GM04504 (cell line): ENCODE results near the gene MTPN.

Source experiments
- DNase-seq: peaks from one replicate; pipeline ENCODE4 v3.0.0-alpha.2; 2012; ENCODE audit warnings: low read depth

Gene MTPN, protein sequence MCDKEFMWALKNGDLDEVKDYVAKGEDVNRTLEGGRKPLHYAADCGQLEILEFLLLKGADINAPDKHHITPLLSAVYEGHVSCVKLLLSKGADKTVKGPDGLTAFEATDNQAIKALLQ

DNA sequence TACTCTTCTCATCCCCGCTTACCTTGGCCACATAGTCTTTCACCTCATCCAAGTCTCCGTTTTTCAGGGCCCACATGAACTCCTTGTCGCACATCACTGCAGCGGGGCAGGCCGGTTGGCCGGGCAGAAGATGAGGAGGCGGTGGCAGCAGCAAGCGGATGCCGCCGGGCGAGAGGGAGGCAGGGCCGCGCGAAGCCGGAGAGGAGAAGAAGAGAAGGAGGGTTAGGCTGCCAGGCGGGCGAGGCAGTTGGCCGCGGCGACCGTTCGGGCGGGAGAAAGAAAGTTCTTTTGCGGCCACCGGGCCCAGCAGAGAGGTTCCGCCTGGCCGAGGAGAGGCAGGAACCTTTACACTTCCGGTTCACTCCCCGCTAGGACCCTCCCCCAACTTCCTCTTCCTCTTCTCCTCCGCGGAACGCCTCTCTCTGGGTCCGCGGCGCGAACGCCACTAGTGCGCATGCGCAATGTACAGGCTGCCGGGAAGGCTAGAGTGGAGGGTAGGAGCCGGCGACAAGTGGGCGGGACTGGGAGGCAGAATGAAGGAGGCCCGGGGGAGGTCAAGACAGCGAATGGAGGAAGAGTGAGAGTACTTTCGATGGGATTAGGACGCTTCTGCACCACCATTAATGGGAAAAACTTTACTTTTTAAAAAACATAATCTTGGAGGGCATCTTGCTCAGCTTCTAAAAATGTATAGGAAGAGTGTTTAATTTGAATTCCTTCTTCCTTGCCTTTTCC is at the start of gene MTPN:
Gene MTPN (minus strand): TSS at position 353 of the 735 bp plus-strand sequence. CDS start 259 bp downstream, at position 94.
- peak; percentile 94 for DNase-seq

DNA sequence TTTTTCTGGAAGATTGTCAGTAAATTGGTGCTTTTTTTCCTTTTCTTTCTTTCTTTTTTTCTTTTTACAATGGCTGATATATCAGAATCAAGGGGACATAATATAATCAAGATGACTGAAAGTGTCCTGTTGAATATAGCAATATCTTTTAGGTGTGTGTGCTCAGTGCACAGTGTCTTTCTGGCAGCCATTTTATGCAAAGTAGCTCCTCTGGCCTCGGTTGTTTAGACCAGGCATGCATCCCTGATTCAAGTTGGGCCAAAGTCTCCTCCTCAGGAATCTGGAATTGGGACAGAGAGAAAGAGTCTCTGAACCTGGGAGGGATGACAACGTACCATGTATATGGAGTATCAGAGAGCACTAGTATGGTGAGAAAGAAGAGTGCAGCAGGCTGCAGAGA is 49.0 kb upstream of the MTPN start:
- no peak for DNase-seq

DNA sequence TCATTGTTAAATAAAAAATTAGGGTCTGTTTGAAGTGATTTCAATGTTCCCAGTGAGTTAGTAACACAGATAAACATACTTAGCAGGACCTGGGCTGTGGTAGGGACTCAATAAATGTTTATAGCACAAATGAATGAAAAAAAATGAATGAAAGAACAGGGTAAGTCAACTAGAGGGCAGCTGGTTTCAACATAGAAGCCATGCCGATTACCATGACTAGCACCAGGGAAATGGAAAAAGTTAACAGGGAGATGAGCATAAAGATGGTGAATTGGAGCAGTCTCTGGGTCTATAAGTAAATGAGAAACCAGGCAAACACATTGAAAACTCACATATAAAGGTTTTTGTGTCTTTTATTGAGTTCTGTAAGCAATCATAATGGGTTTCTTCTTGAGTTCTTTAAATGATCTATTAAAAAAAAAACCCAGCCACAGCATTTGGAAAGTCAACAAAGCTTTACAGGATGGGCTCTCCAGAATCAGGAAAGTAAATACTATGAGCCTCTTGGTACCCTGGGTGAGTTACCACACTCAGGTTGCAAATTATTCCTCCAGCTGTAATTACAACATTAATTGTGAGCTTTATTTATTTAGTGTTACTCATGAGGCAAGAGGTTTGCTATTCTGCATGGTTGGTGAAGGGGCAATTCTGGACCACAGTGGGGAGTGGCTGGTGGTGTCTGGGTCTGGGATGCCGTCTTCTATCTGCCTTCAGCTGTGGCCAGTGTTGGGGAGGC is 46.1 kb upstream of the MTPN start:
- DNase-seq = no peak

DNA sequence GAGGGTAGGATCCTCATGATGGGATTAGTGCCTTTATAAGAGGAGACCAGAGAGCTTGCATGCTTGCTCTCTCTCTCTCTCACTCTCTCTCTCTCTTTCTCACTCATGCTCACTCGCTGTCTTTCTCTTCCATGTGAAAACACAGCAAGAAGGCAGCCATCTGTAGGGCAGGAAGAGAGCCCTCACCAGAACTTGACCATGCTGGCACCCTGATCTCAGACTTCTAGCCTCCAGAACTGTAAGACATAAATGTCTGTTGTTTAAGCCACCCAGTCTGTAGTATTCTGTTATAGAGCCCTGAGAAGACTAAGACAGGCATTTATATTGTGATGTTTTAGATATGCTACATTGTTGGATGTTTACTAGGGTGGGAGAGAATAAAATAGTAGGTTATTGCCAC is 43.4 kb upstream of the MTPN start:
- DNase-seq = no peak

DNA sequence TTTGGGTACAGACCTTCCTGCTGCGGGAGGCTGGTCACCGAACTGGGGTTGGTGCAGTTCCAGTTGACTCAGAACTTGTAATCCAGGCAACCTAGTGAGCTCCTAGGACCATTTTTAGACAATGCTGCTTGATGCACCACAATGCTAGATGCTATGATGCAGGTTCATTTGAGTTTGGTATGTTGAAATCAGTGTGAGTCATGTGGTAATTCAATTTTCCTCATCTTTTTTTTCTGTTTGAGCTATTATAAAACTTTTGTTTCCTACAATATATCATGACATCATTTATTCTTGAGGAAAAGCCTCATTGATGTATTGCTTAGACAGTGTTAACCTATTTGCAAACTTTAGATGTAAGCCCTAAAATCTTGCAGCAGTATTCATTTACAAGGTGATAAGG is 40.9 kb upstream of the MTPN start:
- DNase-seq = no peak

DNA sequence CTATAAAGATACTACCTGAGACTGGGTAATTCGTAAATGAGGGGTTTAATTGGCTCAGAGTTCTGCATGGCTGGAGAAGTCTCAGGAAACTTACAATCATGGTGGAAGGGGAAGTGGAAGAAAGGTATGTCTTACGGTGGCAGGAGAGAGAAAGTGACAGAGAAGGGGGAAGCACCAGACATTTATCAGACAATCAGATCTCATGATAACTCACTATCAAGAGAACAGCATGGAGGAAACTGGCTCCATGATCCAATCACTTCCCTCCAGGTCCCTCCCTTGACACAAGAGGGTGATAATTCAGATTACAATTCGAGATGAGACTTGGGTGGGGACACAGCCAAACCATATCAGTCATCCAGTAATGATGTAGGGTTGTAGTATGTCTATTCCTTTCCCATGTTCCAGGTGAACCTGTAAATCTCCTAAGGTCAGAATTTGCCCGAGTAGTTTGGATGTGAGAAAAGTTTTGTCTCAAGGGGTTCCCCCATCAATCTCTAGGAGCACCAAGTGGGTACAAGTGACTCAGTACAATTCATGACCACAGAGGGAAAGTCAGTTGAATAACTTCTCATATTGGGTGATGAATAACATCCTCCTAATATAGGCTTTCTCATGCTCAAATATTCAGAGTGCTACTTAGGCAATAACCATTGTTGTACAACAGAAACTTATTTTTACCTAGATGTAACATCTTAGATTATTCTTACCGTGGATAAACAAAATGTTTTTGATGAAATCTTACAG is 39.7 kb upstream of the MTPN start:
- no peak for DNase-seq

DNA sequence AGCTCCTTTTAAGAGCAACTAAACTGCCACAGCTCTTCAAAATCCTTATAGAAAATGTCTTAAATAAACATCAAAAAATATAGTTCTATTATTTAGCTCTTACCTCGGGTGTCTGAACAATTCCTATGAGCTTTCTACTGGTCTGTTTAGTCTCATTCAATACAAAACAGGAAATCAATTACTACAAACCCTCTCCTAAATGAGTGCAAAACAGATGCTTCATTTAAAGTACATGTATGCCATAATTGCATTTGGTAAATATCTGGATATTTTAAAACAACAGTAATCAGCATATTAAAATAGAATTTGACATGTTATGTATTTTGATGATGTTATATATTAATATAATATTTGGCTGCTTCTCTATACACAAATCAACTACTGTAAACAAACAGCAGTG is 38.5 kb upstream of the MTPN start:
- DNase-seq = no peak

DNA sequence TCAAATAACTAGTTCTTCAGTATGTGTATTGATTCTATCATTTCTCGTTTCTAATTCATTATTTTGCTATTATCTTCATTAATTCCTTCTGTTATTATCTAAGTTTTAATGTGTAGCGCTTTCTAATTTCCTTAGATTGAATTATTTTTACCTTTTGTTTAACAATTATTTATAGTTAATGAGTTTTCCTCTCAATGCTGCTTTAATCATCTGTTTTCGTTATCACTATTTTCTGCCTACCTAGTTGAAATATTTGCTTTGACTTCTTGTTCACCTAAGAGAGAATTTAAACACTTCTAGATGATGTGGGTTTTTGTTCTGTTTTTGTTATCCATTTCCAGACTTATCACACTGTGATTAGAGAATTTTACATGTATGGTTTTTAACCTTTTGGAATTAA is 37.5 kb upstream of the MTPN start:
- no peak for DNase-seq

DNA sequence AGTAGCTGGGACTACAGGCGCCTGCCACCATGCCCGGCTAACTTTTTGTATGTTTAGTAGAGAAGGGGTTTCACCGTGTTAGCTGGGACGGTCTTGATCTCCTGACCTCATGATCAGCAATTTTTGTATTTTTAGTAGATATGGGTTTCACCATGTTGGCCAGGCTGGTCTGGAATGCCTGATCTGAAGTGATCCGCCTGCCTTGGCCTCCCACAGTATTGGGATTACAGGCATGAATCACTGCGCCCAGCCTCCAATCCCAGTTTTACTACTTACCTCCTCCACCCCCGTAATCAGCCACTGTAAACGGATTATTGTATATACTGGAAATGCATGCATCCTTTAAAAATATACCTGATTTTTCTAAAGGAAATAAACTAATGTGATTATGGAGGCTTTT is 35.1 kb upstream of the MTPN start:
- DNase-seq = no peak

DNA sequence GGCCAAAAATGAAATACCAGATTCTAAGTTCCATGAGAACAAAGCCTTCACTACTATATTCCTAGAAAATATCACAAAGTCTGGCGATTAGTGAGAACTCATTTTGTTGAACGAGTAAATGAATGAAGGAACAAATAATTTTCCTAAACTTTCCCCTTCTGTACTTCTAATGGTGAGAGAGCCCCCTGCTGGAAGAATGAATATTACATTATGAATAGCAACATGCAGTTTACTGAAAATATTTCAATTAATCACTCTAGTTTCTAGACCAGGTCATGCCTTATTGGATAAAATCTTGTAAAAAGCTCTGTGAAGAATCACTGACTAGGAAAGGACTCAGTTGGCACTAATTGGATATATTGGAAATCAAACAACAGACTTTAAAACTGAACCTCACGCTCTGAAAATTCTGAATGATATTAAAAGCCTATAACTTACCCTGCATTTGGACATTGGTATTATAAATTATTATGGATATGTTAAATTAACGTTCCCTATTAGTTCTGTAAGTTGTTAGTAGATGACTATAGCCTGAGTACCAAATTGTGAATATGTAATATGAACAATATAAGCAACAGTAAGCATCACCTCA is 32.4 kb upstream of the MTPN start:
- no peak for DNase-seq

DNA sequence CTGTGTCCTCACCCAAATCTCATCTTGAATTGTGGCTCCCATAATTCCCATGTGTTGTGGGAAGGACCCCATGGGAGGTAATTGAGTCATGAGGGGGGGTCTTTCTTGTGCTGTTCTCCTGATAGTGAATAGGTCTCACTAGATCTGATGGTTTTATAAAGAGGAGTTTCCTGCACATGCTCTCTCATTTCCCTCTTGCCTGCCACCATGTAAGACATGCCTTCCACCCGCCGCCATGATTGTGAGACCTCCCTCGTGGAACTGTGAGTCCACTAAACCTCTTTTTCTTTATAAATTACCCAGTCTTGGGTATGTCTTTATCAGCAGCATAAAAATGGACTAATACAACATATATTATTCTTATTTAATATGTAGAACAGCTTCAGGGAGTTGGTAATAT is 29.0 kb upstream of the MTPN start:
- no peak for DNase-seq

DNA sequence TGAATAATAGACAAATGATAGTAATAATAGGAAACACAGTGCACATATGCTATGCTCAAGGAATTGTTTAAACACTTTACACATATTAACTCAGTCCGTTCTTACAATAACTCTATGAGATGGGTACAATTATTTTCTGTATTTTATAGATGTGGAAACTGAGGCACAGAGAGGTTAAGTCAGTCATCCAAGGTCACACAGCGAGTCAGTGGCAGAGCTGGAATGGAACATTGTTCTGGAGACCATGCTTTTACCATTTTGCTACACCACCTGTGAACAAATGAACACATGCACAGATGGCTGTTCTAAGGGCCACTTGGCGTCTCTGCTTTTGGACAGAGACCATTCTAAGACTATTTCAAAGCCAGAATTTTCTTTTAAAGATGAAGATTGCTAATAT is 26.9 kb upstream of the MTPN start:
- no peak for DNase-seq

DNA sequence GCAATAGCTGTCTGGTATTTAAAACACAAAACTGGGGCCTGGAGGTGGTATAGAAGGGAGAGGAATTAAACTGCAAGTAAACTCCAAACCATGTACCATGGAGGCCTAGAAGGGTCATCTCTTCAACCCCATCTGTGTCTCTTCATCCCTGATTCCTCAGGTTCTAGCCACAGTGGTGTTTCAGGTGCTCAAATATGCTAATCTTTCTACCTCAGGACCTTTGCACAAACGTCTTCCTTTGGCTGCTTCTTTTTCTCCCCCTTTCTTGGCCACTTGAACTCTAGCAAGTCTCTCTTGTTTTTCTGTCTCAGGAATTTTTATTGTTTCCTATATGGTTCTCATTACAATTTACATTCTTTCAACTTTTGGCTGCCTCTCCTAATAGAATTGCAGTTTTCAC is 25.6 kb upstream of the MTPN start:
- no peak for DNase-seq

DNA sequence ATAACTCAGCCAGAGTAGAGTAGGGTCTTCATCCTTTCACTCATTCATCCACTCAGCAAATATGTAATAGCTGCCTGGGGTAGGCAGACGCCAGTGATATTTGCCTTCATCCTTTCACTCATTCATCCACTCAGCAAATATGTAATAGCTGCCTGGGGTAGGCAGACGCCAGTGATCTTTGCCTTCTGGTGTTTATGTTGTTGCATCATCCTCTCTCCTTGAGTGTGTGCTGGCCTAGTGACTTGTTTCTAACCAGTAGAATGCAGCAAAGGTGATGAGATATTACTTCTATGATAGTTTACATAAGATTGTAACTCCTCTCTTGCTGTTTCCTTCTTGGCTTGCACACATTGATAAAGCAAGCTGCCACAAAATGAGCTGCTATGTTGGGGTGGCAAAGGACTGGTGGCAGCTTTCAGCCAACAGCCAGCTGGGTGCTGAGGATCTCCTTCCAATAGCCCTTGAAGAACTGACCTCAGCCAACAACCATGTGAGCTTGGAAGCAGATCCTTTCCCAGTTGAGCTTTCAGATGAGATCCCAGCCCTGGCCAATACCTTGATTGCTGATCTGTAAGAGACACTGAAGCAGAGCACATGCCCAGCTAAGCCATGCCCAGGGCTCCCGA is 23.2 kb upstream of the MTPN start:
- DNase-seq = no peak

DNA sequence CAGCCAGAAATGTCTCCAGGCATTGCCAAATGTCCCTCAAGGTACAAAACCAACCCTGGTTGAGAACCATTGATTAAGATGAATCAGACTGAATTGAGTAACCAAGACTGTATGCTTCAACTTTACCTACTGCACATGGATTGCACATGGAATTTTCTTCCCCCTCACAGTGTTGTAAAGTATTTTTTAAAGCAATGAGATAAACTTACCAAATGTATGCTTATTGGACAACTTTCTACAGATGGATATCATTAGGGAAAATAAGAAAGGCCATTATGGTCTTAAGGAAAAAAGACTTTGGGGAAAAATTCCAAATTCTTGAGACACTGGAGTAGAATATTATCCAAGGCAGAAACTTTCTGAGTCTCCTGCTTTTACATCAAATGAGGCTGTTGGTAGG is 20.9 kb upstream of the MTPN start:
- DNase-seq = peak; percentile 42

DNA sequence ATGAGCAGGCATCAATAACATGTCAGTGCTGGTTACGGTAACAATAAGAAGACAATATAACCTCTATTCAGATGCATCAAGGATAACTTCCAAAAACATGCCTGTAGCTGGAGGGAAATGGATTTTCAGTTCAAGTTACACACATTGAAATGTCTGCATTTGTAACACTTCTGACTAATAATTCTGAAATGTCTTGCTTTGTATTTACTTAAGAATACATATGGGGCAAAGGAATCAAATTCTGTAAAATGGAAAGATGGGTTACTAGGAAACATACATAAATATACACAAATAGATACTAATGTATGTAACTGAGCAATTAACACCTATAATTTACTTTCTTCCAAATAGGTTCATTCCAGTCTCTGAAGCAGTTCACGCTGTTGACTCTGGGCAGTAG is 18.6 kb upstream of the MTPN start:
- DNase-seq = no peak

DNA sequence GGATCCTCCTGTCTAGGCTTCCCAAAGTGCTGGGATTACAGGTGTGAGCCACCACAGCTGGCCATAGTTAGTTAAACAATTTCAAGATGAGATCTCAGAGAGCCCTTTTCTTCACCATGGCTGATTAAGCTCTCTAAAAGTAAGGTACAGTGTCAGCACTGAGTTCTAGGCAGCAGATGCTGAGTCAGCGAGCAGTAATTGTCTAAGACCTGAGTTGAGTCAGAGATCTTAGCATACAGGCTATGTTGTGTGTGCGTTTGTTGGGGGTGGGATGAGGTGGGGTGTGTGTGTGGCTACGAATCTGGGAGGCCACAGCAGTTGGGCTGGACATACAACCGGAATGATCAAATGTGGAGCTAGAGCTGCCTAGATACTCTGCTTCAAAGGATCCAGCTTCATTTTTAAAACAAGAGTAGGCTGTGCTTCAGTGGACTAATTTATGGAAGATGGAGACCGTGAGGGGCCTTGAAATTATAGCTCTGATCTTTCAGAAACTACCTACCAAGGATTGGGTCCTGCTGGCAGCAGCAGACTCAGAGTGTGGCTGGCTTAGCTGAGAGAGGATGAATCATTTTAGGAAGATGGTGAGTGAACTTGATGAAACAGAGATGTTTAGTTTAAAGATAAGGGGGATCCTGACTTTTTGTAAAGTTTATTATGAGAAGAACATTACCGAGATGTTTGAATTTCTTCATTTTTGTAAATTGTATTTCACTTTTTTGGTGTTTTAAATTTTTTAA is 17.5 kb upstream of the MTPN start:
- DNase-seq = no peak

DNA sequence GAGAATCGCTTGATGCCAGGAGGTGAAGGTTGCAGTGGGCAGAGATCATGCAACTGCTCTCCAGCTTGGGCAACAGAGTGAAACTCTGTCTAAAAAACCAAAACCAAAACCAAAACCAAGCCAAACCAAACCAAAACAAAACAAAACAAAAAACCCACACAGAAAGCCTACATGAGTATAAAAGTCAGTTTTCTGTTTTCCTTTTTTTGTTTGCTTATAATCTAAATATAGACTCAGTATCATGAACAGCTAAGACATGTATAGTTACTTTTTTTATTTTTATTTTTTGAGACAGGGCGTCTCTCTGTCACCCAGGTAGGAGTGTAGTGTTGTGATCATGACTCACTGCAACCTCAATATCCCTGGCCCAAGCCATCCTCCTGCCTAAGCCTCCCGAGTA is 16.8 kb upstream of the MTPN start:
- no peak for DNase-seq

DNA sequence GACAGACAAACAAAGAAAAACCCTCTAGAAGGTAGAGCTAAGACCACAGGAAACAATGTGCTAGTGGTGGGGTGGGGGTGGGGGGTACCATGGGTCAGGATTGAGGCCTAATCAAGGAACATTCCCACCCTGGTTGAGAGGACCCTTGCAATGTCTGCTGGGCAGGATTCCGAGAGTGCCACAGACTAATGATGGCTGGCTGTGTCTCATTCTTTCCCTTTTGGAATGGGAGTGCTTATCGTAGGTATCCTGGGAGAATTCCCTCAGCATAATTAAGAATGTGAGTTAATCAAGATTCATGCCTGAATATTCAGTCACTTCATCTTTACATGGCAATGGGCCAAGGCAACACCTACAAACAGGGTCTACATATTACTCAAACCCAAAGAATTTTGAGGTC is 14.7 kb upstream of the MTPN start:
- DNase-seq = no peak

DNA sequence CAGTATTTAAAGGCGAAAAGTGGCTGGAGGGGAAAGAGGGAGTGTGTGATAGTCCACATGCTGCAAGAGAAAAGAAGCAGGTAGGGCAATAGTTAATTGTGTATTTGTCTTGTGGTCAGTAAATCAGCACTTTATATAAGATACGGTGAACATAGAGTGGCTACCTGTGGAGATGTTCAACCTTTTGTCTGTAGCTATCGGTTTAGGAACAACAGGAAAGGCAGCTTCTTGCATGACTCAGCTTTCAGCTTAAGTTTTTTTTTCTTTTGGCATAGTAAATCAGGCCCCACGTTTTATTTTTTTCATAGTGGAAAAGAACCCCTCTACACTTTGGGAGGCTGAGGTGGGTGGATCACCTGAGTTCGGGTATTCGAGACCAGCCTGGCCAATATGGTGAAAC is 14.2 kb upstream of the MTPN start:
- no peak for DNase-seq

DNA sequence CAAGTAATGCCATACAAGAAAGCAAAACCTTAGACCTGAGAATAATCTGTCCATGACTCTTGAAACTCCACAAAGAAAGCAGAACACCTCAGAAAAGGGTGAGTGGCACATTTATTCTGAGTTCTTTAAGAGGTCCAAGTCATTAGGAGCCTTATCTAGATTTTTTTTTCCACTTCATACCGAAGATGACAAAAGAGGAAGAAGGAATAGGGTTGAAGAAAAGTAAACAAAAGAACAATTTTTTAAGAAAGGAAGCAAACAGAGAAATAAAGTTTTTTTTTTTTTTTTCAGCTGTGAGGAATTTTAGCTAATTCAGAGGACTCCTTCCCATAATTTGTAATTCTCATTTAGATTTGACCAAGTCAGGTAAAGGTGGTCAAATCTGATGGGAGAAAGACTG is 13.1 kb upstream of the MTPN start:
- no peak for DNase-seq
